NCI-H1436 treated with DMSO at 0.1 percent for 48 hours (cell line): ENCODE measurements around the gene MYH1.
"Not testable (repeated sequence)": the region's sequence is repeated elsewhere in the genome, so short reads cannot be mapped to it uniquely, and the experiment has no call there.

Experiments
- DNase-seq: peaks from one replicate; lab custom pipeline; 2025; lab: John Stamatoyannopoulos, UW

Gene MYH1

GRCh38 chr17:10518271-10519037 is at the start of gene MYH1:
Gene MYH1, minus strand, starts transcription at chr17:10518542. Its CDS starts 1,900 bp downstream, at chr17:10516642.
- no peak for DNase-seq

GRCh38 chr17:10563991-10564660 is 45.8 kb upstream of the MYH1 start:
- no peak for DNase-seq

GRCh38 chr17:10558049-10558448 is 39.7 kb upstream of the MYH1 start:
- no peak for DNase-seq

GRCh38 chr17:10557422-10557821 is 39.1 kb upstream of the MYH1 start:
- DNase-seq = no peak

GRCh38 chr17:10556301-10557005 is 38.1 kb upstream of the MYH1 start:
- no peak for DNase-seq

- DNase-seq = no peak
Observed at GRCh38 chr17:10550014-10550413, 31.7 kb upstream of the MYH1 start.

- no peak for DNase-seq
Observed at GRCh38 chr17:10549096-10549842, 30.9 kb upstream of the MYH1 start, which contains the start of gene MYH2. Gene MYH2, minus strand, starts transcription at chr17:10549658. Its CDS starts 1,738 bp downstream, at chr17:10547920.

GRCh38 chr17:10547351-10547750 is 29.0 kb upstream of the MYH1 start:
- DNase-seq = no peak

- DNase-seq = not testable (repeated sequence)
Observed at GRCh38 chr17:10543486-10543885, 25.1 kb upstream of the MYH1 start.

GRCh38 chr17:10541179-10541578 is 22.8 kb upstream of the MYH1 start:
- not testable (repeated sequence) for DNase-seq

GRCh38 chr17:10532026-10532425 is 13.7 kb upstream of the MYH1 start:
- no peak for DNase-seq

- no peak for DNase-seq
Observed at GRCh38 chr17:10527419-10527818, 9.1 kb upstream of the MYH1 start.

- no peak for DNase-seq
Observed at GRCh38 chr17:10526517-10526916, 8.2 kb upstream of the MYH1 start.

- DNase-seq = no peak
Observed at GRCh38 chr17:10523064-10523463, 4.7 kb upstream of the MYH1 start.

GRCh38 chr17:10521949-10522348 is 3.6 kb upstream of the MYH1 start:
- DNase-seq = no peak

GRCh38 chr17:10516638-10517037 is 1.7 kb downstream of the MYH1 start:
- DNase-seq = no peak

GRCh38 chr17:10516065-10516464 is 2.3 kb downstream of the MYH1 start:
- DNase-seq = no peak

- DNase-seq = no peak
Observed at GRCh38 chr17:10513299-10514067, 4.9 kb downstream of the MYH1 start.

GRCh38 chr17:10512856-10513255 is 5.5 kb downstream of the MYH1 start:
- no peak for DNase-seq

- no peak for DNase-seq
Observed at GRCh38 chr17:10499950-10500349, 18.4 kb downstream of the MYH1 start.

- DNase-seq = no peak
Observed at GRCh38 chr17:10492004-10492403, 26.3 kb downstream of the MYH1 start.
